ENCODE results near the gene NUP188.

GRCh38 chr9:128909859-128910258, 37.6 kb upstream of the NUP188 start:
- TF ChIP-seq CTCF (IDR thresholded peaks at IDR 0.05): no peak
- TF ChIP-seq EZH2 (IDR thresholded peaks at IDR 0.05): no peak
